Endodermal cell (in vitro differentiated cells): Measurements from ENCODE around the gene SCRG1. TPM values are rescaled to one million over a fixed set of nuclear protein-coding genes. Genes with fewer than 3 reads are reported as not detected.

Experiments used
- DNase-seq: peaks from one replicate; pipeline ENCODE4 v3.0.0-alpha.2; 2017
- H3K27ac ChIP-seq: 2 replicates; pipeline ENCODE4 v1.5.1; 2013; ENCODE audit warnings: mild to moderate bottlenecking, low read depth, low read length, moderate library complexity
- H3K27me3 ChIP-seq: 2 replicates; pipeline ENCODE4 v1.6.1; 2013; ENCODE audit warnings: mild to moderate bottlenecking, low read length, moderate library complexity; ENCODE audit not compliant: insufficient read depth, control insufficient read depth, poor library complexity, severe bottlenecking
- H3K36me3 ChIP-seq: 2 replicates; pipeline ENCODE4 v1.7.0; 2013; ENCODE audit warnings: mild to moderate bottlenecking, low read length, moderate library complexity; ENCODE audit not compliant: control insufficient read depth, insufficient read depth
- H3K4me1 ChIP-seq: one replicate; pipeline ENCODE4 v1.7.0; 2013; ENCODE audit warnings: low read length; ENCODE audit not compliant: control insufficient read depth, insufficient read depth
- H3K4me3 ChIP-seq: 2 replicates; pipeline ENCODE4 v1.5.1; 2013; ENCODE audit warnings: mild to moderate bottlenecking, low read length, moderate library complexity
- H3K9ac ChIP-seq: 2 replicates; pipeline ENCODE4 v1.6.1; 2013; ENCODE audit warnings: mild to moderate bottlenecking, low read length, moderate library complexity; ENCODE audit not compliant: poor library complexity, severe bottlenecking; ENCODE audit errors: extremely low read depth
- H3K9me3 ChIP-seq: 2 replicates; pipeline ENCODE4 v1.6.1; 2013; ENCODE audit warnings: mild to moderate bottlenecking, low read length, moderate library complexity; ENCODE audit not compliant: control insufficient read depth
- H3K27ac Mint-ChIP-seq: 2 replicates; pipeline ENCODE4 v1.8.0; 2020; ENCODE audit warnings: mixed read lengths
- H3K27me3 Mint-ChIP-seq: 2 replicates; pipeline ENCODE4 v1.8.0; 2021; ENCODE audit warnings: mild to moderate bottlenecking, mixed read lengths; ENCODE audit not compliant: insufficient read depth
- H3K36me3 Mint-ChIP-seq: 2 replicates; pipeline ENCODE4 v1.8.0; 2020; ENCODE audit warnings: low read depth, mixed read lengths
- H3K4me1 Mint-ChIP-seq: 2 replicates; pipeline ENCODE4 v1.8.0; 2020; ENCODE audit warnings: mixed read lengths
- H3K4me3 Mint-ChIP-seq: 2 replicates; pipeline ENCODE4 v1.8.0; 2020; ENCODE audit warnings: mild to moderate bottlenecking, moderate library complexity, mixed read lengths
- H3K9me3 Mint-ChIP-seq: 2 replicates; pipeline ENCODE4 v1.8.0; 2020; ENCODE audit warnings: mild to moderate bottlenecking, mixed read lengths
- WGBS, 2 experiments: methylation state at CpG; one replicate each; pipeline versions ENCODE4 v1.1.5 to v1.1.7; 2013; ENCODE audit warnings: missing lambda C conversion rate in 2 of 2, mixed read lengths in 1 of 2; ENCODE audit not compliant: insufficient coverage in 1 of 2, insufficient read length in 1 of 2; 5-methylcytosine and 5-hydroxymethylcytosine counted together
- total RNA-seq, 2 donors: library from RNA; stranded (reverse); fragmentation: NEBNext Ultra II Directional in 1 of 2; extraction: Animal tissue kit (Norgen Biotek cat#: 25700) in 1 of 2; gene quantifications; 2 replicates in 1 of 2; 3 replicates in 1 of 2; pipeline ENCODE4 v1.2.1, GENCODE V29; 2021
- TF ChIP-seq, protein P1 (sequence below): fragments of 200-600 bp; sonication (generic); conservative IDR thresholded peaks from 2 replicates; pipeline ENCODE4 v1.5.0; 2021; ENCODE audit warnings: antibody characterized with exemption, mild to moderate bottlenecking

SCRG1 gene
- total RNA-seq, 2 donors from 2014 or later = not detected

GRCh38 chr4:173371292-173372192, 27.4 kb downstream of the SCRG1 start:
- Mint-ChIP-seq H3K36me3 (peaks cover 2% of the 10 kb centered on the region), H3K4me1 (peaks cover 5% of the 10 kb centered on the region), H3K9me3 (no peaks in the 10 kb centered on the region), H3K27me3 (no peaks in the 10 kb centered on the region), H3K4me3 (peak overlapping the region; percentile 91), H3K27ac (peak overlapping the region; percentile 82)
- no peaks in the 10 kb centered on the region for H3K4me1 ChIP-seq
- TF ChIP-seq, protein P1, sequence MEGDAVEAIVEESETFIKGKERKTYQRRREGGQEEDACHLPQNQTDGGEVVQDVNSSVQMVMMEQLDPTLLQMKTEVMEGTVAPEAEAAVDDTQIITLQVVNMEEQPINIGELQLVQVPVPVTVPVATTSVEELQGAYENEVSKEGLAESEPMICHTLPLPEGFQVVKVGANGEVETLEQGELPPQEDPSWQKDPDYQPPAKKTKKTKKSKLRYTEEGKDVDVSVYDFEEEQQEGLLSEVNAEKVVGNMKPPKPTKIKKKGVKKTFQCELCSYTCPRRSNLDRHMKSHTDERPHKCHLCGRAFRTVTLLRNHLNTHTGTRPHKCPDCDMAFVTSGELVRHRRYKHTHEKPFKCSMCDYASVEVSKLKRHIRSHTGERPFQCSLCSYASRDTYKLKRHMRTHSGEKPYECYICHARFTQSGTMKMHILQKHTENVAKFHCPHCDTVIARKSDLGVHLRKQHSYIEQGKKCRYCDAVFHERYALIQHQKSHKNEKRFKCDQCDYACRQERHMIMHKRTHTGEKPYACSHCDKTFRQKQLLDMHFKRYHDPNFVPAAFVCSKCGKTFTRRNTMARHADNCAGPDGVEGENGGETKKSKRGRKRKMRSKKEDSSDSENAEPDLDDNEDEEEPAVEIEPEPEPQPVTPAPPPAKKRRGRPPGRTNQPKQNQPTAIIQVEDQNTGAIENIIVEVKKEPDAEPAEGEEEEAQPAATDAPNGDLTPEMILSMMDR = no peak
- H3K27me3 ChIP-seq = no peaks in the 10 kb centered on the region
- H3K9ac ChIP-seq = peak overlapping the region; percentile 66
- H3K27ac ChIP-seq = peak overlapping the region; percentile 97
- H3K36me3 ChIP-seq = no peaks in the 10 kb centered on the region
- H3K9me3 ChIP-seq = no peaks in the 10 kb centered on the region
- peak; percentile 85 for DNase-seq
- peak overlapping the region; percentile 99 for H3K4me3 ChIP-seq
- WGBS, 2 experiments = 0% methylated on average over 19 to 68 of the region's 68 CpGs

DNA sequence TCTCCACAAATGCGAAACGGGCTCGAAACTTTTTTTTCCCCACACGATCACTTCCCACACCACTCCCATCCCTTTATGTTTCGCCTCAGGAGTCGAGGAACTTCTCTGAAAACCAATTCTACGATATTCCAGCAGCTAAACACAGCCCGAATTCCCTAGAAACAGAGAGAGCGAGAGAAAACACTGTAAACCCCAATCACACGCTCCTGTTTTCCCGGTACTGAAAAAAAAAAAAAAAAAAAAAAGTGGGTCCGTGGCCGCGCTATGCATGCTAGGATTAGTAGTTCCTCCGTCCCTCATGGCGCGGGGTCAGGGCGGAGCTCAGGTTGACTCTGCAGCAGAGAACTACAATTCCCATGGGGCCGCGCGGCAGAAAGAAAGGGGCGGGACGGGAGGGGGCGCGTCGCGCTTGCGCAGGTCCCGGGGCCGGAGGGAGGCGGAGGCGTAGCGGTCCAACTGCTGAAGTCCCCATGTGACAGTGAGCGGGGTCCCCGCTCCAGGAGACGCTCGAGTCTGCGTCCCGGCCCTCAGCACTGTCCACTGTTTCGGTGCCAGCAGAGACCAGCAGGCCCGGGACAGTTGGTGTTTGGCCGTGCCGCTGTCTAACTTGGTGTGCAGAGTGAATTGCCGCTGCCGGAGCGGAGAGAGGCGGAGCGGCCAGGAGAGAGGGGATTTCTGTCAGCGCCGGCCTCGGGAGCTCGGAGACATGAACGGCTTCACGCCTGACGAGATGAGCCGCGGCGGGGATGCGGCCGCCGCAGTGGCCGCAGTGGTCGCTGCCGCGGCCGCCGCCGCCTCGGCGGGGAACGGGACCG, 28.2 kb downstream of the SCRG1 start, which contains the start of gene SAP30:
Gene SAP30, plus strand, starts transcription at position 478 of the 815 bp plus-strand sequence. Its CDS starts 229 bp downstream, at position 707.
- Mint-ChIP-seq H3K36me3 (peaks cover 2% of the 10 kb centered on the region), H3K4me1 (peaks cover 5% of the 10 kb centered on the region), H3K27ac (peak within 1 kb of the TSS; percentile 97), H3K27me3 (no peaks in the 10 kb centered on the region), H3K9me3 (no peaks in the 10 kb centered on the region), H3K4me3 (peak within 1 kb of the TSS; percentile 91)
- H3K27me3 ChIP-seq = no peaks in the 10 kb centered on the region
- 0 to 1% methylated on average over 20 to 72 of the region's 72 CpGs for WGBS, 2 experiments
- H3K9me3 ChIP-seq = no peaks in the 10 kb centered on the region
- peak within 1 kb of the TSS; percentile 70 for H3K9ac ChIP-seq
- H3K27ac ChIP-seq = peak within 1 kb of the TSS; percentile 97
- H3K4me1 ChIP-seq = no peaks in the 10 kb centered on the region
- peak within 1 kb of the TSS; percentile 99 for H3K4me3 ChIP-seq
- TF ChIP-seq, protein P1 = no peak
- DNase-seq = peak; percentile 99
- no peaks in the 10 kb centered on the region for H3K36me3 ChIP-seq

- DNase-seq = no peak
- H3K4me3 ChIP-seq = peak overlapping the region; percentile 99
- H3K27ac ChIP-seq = peak overlapping the region; percentile 66
Observed at GRCh38 chr4:173370130-173370476, 28.8 kb downstream of the SCRG1 start.

More at GRCh38 chr4:173370130-173370476, 28.8 kb downstream of the SCRG1 start:
- Mint-ChIP-seq H3K9me3 (no peaks in the 10 kb centered on the region), H3K27ac (peak overlapping the region; percentile 97), H3K4me3 (peak overlapping the region; percentile 91), H3K36me3 (peaks cover 2% of the 10 kb centered on the region), H3K4me1 (peaks cover 5% of the 10 kb centered on the region), H3K27me3 (no peaks in the 10 kb centered on the region)
- peak overlapping the region; percentile 70 for H3K9ac ChIP-seq
- no peaks in the 10 kb centered on the region for H3K27me3 ChIP-seq
- TF ChIP-seq, protein P1 = no peak
- no peaks in the 10 kb centered on the region for H3K4me1 ChIP-seq
- 0% methylated on average over 6 to 14 of the region's 14 CpGs for WGBS, 2 experiments
- H3K9me3 ChIP-seq = no peaks in the 10 kb centered on the region
- H3K36me3 ChIP-seq = no peaks in the 10 kb centered on the region
